SK-N-SH (cell line): ENCODE data around the gene TXNDC16. TPM values are rescaled to one million over a fixed set of nuclear protein-coding genes. Genes with fewer than 3 reads are reported as not detected.

ENCODE experiments used
- CTCF ChIA-PET: fragments of 300-600, 350-600 bp; formaldehyde crosslinking; extraction: SDS; loops from one replicate; lab custom pipeline; 2021; lab: Yijun Ruan, JAX
- POLR2A ChIA-PET: fragments of 350-600 bp; sonication (Branson Sonifier 250); formaldehyde crosslinking; extraction: SDS; loops from one replicate; lab custom pipeline; 2020; ENCODE audit warnings: antibody characterized with exemption, inconsistent platforms; lab: Yijun Ruan, JAX
- DNase-seq: peaks from one replicate; pipeline ENCODE4 v3.0.0; 2012
- H2AFZ ChIP-seq: fragments of 200-600 bp; sonication (generic); 2 replicates; pipeline ENCODE4 v1.8.1; 2016; ENCODE audit warnings: antibody characterized with exemption, mild to moderate bottlenecking, low read depth
- H3F3A ChIP-seq: fragments of 200-600 bp; sonication (generic); replicated peaks from 2 replicates; pipeline ENCODE3; 2016; ENCODE audit warnings: antibody characterized with exemption, mild to moderate bottlenecking; ENCODE audit not compliant: insufficient read depth
- H3K27ac ChIP-seq, 2 experiments: fragments of 200-500 bp in 1 of 2; fragments of 200-600 bp in 1 of 2; sonication (Bioruptor generic) in 1 of 2; sonication (generic), shearing (Covaris generic) in 1 of 2; 2 replicates each; pipeline versions ENCODE4 v1.5.1 to v1.6.1; 2014 to 2016; ENCODE audit warnings: low read depth in 2 of 2, inconsistent platforms in 1 of 2, low read length in 1 of 2, mild to moderate bottlenecking in 1 of 2, mixed read lengths in 1 of 2
- H3K27me3 ChIP-seq: fragments of 200-600 bp; sonication (generic), shearing (Covaris generic); 2 replicates; pipeline ENCODE4 v1.6.1; 2016; ENCODE audit warnings: mixed run types; ENCODE audit not compliant: insufficient read depth
- H3K36me3 ChIP-seq, 2 experiments: fragments of 200-500 bp in 1 of 2; fragments of 200-600 bp in 1 of 2; sonication (Bioruptor generic) in 1 of 2; sonication (generic) in 1 of 2; replicated peaks in 1 of 2; 2 replicates each; pipeline versions ENCODE3 to v1.5.1; 2014 to 2016; ENCODE audit warnings: low read length in 1 of 2, mild to moderate bottlenecking in 1 of 2; ENCODE audit not compliant: insufficient read depth in 2 of 2, control insufficient read depth in 1 of 2
- H3K4me1 ChIP-seq, 2 experiments: fragments of 200-500 bp in 1 of 2; fragments of 200-600 bp in 1 of 2; sonication (Bioruptor generic) in 1 of 2; sonication (generic), shearing (Covaris generic) in 1 of 2; 2 replicates each; pipeline versions ENCODE4 v1.5.1 to v1.6.1; 2014 to 2016; ENCODE audit warnings: low read depth in 1 of 2, low read length in 1 of 2, mixed run types in 1 of 2; ENCODE audit not compliant: insufficient read depth in 2 of 2, control insufficient read depth in 1 of 2
- H3K4me2 ChIP-seq: fragments of 200-600 bp; sonication (generic), shearing (Covaris generic); 2 replicates; pipeline ENCODE4 v1.6.1; 2017; ENCODE audit warnings: mixed run types
- H3K4me3 ChIP-seq, 2 experiments: fragments of 200-500 bp in 1 of 2; fragments of 200-600 bp in 1 of 2; sonication (Bioruptor generic) in 1 of 2; sonication (generic), shearing (Covaris generic) in 1 of 2; 2 replicates each; pipeline versions ENCODE4 v1.5.1 to v1.8.1; 2014 to 2016; ENCODE audit warnings: low read depth in 2 of 2, inconsistent platforms in 1 of 2, low read length in 1 of 2, mild to moderate bottlenecking in 1 of 2, mixed read lengths in 1 of 2, moderate library complexity in 1 of 2
- H3K79me2 ChIP-seq: fragments of 200-600 bp; sonication (generic); 2 replicates; pipeline ENCODE4 v1.8.1; 2017; ENCODE audit warnings: mild to moderate bottlenecking; ENCODE audit not compliant: insufficient read depth
- H3K9ac ChIP-seq: fragments of 200-600 bp; sonication (generic); 2 replicates; pipeline ENCODE4 v1.6.1; 2017; ENCODE audit warnings: mixed run types
- H3K9me2 ChIP-seq: fragments of 200-600 bp; sonication (generic); 2 replicates; pipeline ENCODE4 v1.6.1; 2017; ENCODE audit warnings: mixed run types
- H3K9me3 ChIP-seq: fragments of 200-600 bp; sonication (generic); 2 replicates; pipeline ENCODE4 v1.6.1; 2017; ENCODE audit warnings: mixed run types, mild to moderate bottlenecking, moderate library complexity
- H4K20me1 ChIP-seq: fragments of 200-600 bp; sonication (generic); 2 replicates; pipeline ENCODE4 v1.6.1; 2017; ENCODE audit warnings: mild to moderate bottlenecking, mixed run types; ENCODE audit not compliant: insufficient read depth
- CHD2 ChIP-seq: fragments of 150-350 bp; IDR thresholded peaks from 2 replicates; pipeline ENCODE4 v1.6.1; 2018; ENCODE audit warnings: low read length; ENCODE audit not compliant: partially characterized antibody
- CTCF ChIP-seq: fragments of 200-600 bp; sonication (generic); IDR thresholded peaks from 2 replicates; pipeline ENCODE4 v1.6.1; 2017; ENCODE audit warnings: antibody characterized with exemption, mild to moderate bottlenecking, moderate library complexity
- ELF1 ChIP-seq: IDR thresholded peaks from 2 replicates; pipeline ENCODE4 v1.4.0; 2012
- GABPA ChIP-seq: IDR thresholded peaks from 2 replicates; pipeline ENCODE4 v1.4.0; 2012; ENCODE audit warnings: low read depth, mild to moderate bottlenecking
- GATA2 ChIP-seq: sonication (generic); formaldehyde crosslinking; IDR thresholded peaks from 2 replicates; pipeline ENCODE4 v1.5.0; 2020; ENCODE audit warnings: mild to moderate bottlenecking, missing genetic modification reagents
- IRF3 ChIP-seq: fragments of 150-350 bp; IDR thresholded peaks from 2 replicates; pipeline ENCODE4 v1.6.1; 2016; ENCODE audit warnings: mild to moderate bottlenecking, low read depth, low read length
- JUND ChIP-seq: IDR thresholded peaks from 2 replicates; pipeline ENCODE4 v1.4.0; 2012
- MEF2A ChIP-seq: IDR thresholded peaks from 2 replicates; pipeline ENCODE4 v1.4.0; 2012; ENCODE audit warnings: low read depth, borderline replicate concordance
- MXI1 ChIP-seq: IDR thresholded peaks from 2 replicates; pipeline ENCODE4 v1.6.1; 2012; ENCODE audit warnings: mild to moderate bottlenecking, low read depth, low read length, improper control_type of control experiment
- NRF1 ChIP-seq: IDR thresholded peaks from 2 replicates; pipeline ENCODE4 v1.6.1; 2012; ENCODE audit warnings: low read depth, mild to moderate bottlenecking, low read length
- PBX3 ChIP-seq: IDR thresholded peaks from 2 replicates; pipeline ENCODE4; 2012
- POLR2AphosphoS5 ChIP-seq: IDR thresholded peaks from 2 replicates; pipeline ENCODE4 v1.6.1; 2012; ENCODE audit warnings: low read depth, low read length
- SMC3 ChIP-seq: IDR thresholded peaks from 2 replicates; pipeline ENCODE4 v1.6.1; 2012; ENCODE audit warnings: low read depth, low read length, improper control_type of control experiment
- TAF1 ChIP-seq: IDR thresholded peaks from 2 replicates; pipeline ENCODE4 v1.6.1; 2012; ENCODE audit warnings: low read depth, mild to moderate bottlenecking, low read length, moderate library complexity, borderline replicate concordance
- TCF12 ChIP-seq: IDR thresholded peaks from 2 replicates; pipeline ENCODE4 v1.4.0; 2012
- USF1 ChIP-seq: IDR thresholded peaks from 2 replicates; pipeline ENCODE4 v1.4.0; 2012; ENCODE audit warnings: low read depth, borderline replicate concordance
- USF2 ChIP-seq: fragments of 150-350 bp; IDR thresholded peaks from 2 replicates; pipeline ENCODE4 v1.6.1; 2017; ENCODE audit warnings: antibody characterized with exemption, low read length, low read depth, borderline replicate concordance
- ZBTB33 ChIP-seq: IDR thresholded peaks from 2 replicates; pipeline ENCODE4 v1.4.0; 2012; ENCODE audit warnings: low read depth, borderline replicate concordance
- WGBS: methylation state at CpG from one replicate; pipeline ENCODE4 v1.1.6; 2017; ENCODE audit warnings: low lambda C conversion rate; 5-methylcytosine and 5-hydroxymethylcytosine counted together
- polyA plus RNA-seq, 3 experiments: library from polyadenylated mRNA; depleted of rRNA; stranded (reverse); fragments of >200 nt; gene quantifications; 2 replicates each; pipeline ENCODE4 v1.2.3, GENCODE V29; 2012

TXNDC16 gene
- polyA plus RNA-seq, 1 of the 3 experiments (the other 2 are of a cell fraction), result 0.95 TPM

GRCh38 chr14:52527052-52527451, 25.3 kb downstream of the TXNDC16 start:
- no peak overlapping the region for H3K4me2 ChIP-seq
- H4K20me1 ChIP-seq, result no peaks in the 10 kb centered on the region
- H3K27ac ChIP-seq, result no peak overlapping the region
- no peaks in the 10 kb centered on the region for H3K36me3 ChIP-seq
- no peaks in the 10 kb centered on the region for H3K9me3 ChIP-seq
- H2AFZ ChIP-seq, result no peak overlapping the region
- no peak overlapping the region for H3K4me3 ChIP-seq
- no peaks in the 10 kb centered on the region; the same call in 1 of the 2 replicates for H3K79me2 ChIP-seq
- TF ChIP-seq USF2 (no peak), IRF3 (no peak), TAF1 (no peak), CTCF (no peak), MEF2A (no peak), TCF12 (no peak), GABPA (no peak), NRF1 (no peak), JUND (no peak), MXI1 (no peak), SMC3 (no peak), GATA2 (no peak)
- no peaks in the 10 kb centered on the region for H3K27me3 ChIP-seq
- H3K9ac ChIP-seq, result no peak overlapping the region
- H3F3A ChIP-seq, result no peaks in the 10 kb centered on the region
- H3K9me2 ChIP-seq, result no peaks in the 10 kb centered on the region
- no peaks in the 10 kb centered on the region for H3K4me1 ChIP-seq
- no peak for DNase-seq
- POLR2A ChIA-PET, result no interaction called here
- CTCF ChIA-PET, result interaction anchor here (1.3 kb wide), 1 partner anchor 25 kb away, joined by 3 read pairs; the partner anchor contains the start of genes GPR137C and TXNDC16
- 89% methylated on average over 4 of the region's 4 CpGs for WGBS

- ChIA-PET CTCF (no interaction called here), POLR2A (no interaction called here)
- TF ChIP-seq USF1, result no peak
- no peak for TF ChIP-seq IRF3
- TF ChIP-seq ELF1, result no peak
- TF ChIP-seq NRF1, result no peak
- TF ChIP-seq ZBTB33, result no peak
- no peak for TF ChIP-seq POLR2AphosphoS5
- TF ChIP-seq PBX3, result no peak
- no peak for TF ChIP-seq CHD2
- no peak overlapping the region for H3K4me2 ChIP-seq
- no peak overlapping the region for H3K27ac ChIP-seq
- no peaks in the 10 kb centered on the region for H3K36me3 ChIP-seq
- no peaks in the 10 kb centered on the region for H3K4me1 ChIP-seq
- no peaks in the 10 kb centered on the region for H3F3A ChIP-seq
- H3K27me3 ChIP-seq, result no peaks in the 10 kb centered on the region
- H3K9me3 ChIP-seq, result no peaks in the 10 kb centered on the region
- H3K9ac ChIP-seq, result no peak overlapping the region
- H3K79me2 ChIP-seq, result no peaks in the 10 kb centered on the region
- no peak overlapping the region for H3K4me3 ChIP-seq
- H4K20me1 ChIP-seq, result no peaks in the 10 kb centered on the region
- DNase-seq, result no peak
- H2AFZ ChIP-seq, result no peak overlapping the region
- no peaks in the 10 kb centered on the region for H3K9me2 ChIP-seq
Observed at GRCh38 chr14:52522581-52523345, 29.5 kb downstream of the TXNDC16 start.
